A549 (cell line): Measurements from ENCODE around the gene RCCD1.

Source experiments
- BHLHE40 ChIP-seq: IDR thresholded peaks from 2 replicates; pipeline ENCODE4 v1.6.1; 2012; ENCODE audit warnings: low read depth, low read length, inconsistent platforms
- KDM5A ChIP-seq: fragments of 200-600 bp; sonication (generic); IDR thresholded peaks from 2 replicates; pipeline ENCODE4 v1.6.1; 2016; ENCODE audit warnings: antibody characterized with exemption, mild to moderate bottlenecking
- NPAS2 ChIP-seq: fragments of 250-450 bp; sonication (Bioruptor Pico); IDR thresholded peaks from 2 replicates; pipeline ENCODE4 v1.8.0; 2022; ENCODE audit warnings: mild to moderate bottlenecking, moderate library complexity, borderline replicate concordance
- RAD21 ChIP-seq, 2 experiments: fragments of >200 bp in 1 of 2; sonication (Bioruptor Twin) in 1 of 2; formaldehyde crosslinking in 1 of 2; IDR thresholded peaks in 1 of 2; conservative IDR thresholded peaks in 1 of 2; 2 replicates in 1 of 2; 3 replicates in 1 of 2; pipeline ENCODE4 v1.6.1; 2012 to 2018; ENCODE audit warnings: inconsistent platforms in 1 of 2
- SMC3 ChIP-seq: fragments of >200 bp; sonication (Bioruptor Twin); formaldehyde crosslinking; IDR thresholded peaks from 3 replicates; pipeline ENCODE4 v1.6.1; 2018; ENCODE audit warnings: inconsistent platforms
- TF ChIP-seq, protein P1 (sequence below): IDR thresholded peaks from 2 replicates; pipeline ENCODE4 v1.6.1; 2012; ENCODE audit warnings: low read depth, borderline replicate concordance
- TF ChIP-seq, protein P2 (sequence below): fragments of >200 bp; sonication (Bioruptor Twin); formaldehyde crosslinking; IDR thresholded peaks from 3 replicates; pipeline ENCODE4 v1.5.1; 2016
- TF ChIP-seq, protein P3 (sequence below): fragments of 450-650 bp; IDR thresholded peaks from 2 replicates; pipeline ENCODE4 v1.6.1; 2014; ENCODE audit warnings: antibody characterized with exemption

- TF ChIP-seq, protein P1, sequence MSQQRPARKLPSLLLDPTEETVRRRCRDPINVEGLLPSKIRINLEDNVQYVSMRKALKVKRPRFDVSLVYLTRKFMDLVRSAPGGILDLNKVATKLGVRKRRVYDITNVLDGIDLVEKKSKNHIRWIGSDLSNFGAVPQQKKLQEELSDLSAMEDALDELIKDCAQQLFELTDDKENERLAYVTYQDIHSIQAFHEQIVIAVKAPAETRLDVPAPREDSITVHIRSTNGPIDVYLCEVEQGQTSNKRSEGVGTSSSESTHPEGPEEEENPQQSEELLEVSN, result no peak
- TF ChIP-seq, protein P2, sequence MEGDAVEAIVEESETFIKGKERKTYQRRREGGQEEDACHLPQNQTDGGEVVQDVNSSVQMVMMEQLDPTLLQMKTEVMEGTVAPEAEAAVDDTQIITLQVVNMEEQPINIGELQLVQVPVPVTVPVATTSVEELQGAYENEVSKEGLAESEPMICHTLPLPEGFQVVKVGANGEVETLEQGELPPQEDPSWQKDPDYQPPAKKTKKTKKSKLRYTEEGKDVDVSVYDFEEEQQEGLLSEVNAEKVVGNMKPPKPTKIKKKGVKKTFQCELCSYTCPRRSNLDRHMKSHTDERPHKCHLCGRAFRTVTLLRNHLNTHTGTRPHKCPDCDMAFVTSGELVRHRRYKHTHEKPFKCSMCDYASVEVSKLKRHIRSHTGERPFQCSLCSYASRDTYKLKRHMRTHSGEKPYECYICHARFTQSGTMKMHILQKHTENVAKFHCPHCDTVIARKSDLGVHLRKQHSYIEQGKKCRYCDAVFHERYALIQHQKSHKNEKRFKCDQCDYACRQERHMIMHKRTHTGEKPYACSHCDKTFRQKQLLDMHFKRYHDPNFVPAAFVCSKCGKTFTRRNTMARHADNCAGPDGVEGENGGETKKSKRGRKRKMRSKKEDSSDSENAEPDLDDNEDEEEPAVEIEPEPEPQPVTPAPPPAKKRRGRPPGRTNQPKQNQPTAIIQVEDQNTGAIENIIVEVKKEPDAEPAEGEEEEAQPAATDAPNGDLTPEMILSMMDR, result no peak
- TF ChIP-seq RAD21 (conservative IDR thresholded peaks at IDR 0.05 in 1 of 2, IDR thresholded peaks at IDR 0.05 in 1 of 2) (no peak), NPAS2 (CRISPR knock-in tag) (no peak), BHLHE40 (no peak), KDM5A (no peak), SMC3 (no peak)
- TF ChIP-seq, protein P3, sequence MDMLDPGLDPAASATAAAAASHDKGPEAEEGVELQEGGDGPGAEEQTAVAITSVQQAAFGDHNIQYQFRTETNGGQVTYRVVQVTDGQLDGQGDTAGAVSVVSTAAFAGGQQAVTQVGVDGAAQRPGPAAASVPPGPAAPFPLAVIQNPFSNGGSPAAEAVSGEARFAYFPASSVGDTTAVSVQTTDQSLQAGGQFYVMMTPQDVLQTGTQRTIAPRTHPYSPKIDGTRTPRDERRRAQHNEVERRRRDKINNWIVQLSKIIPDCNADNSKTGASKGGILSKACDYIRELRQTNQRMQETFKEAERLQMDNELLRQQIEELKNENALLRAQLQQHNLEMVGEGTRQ, result no peak
Observed at GRCh38 chr15:90912770-90913075, 42.0 kb upstream of the RCCD1 start.
